CD1c-positive myeloid dendritic cell (primary cell): ENCODE data around the gene WIPI1.
"Not testable (repeated sequence)": the region's sequence is repeated elsewhere in the genome, so short reads cannot be mapped to it uniquely, and the experiment has no call there.

Experiments used
- DNase-seq: peaks from one replicate; pipeline ENCODE4 v3.0.0-alpha.2; 2016; ENCODE audit errors: extremely low spot score

The WIPI1 gene

GRCh38 chr17:68383443-68384321, 73.6 kb downstream of the WIPI1 start:
- DNase-seq, result peak; percentile 80

- no peak for DNase-seq
These were observed 74.2 kb downstream of the WIPI1 start for GRCh38 chr17:68383120-68383442.

- no peak for DNase-seq
These were observed 74.7 kb downstream of the WIPI1 start for GRCh38 chr17:68382582-68383085.

- DNase-seq, result peak; percentile 96
These were observed 76.0 kb downstream of the WIPI1 start for GRCh38 chr17:68381076-68381900.

GRCh38 chr17:68379692-68380677, 77.3 kb downstream of the WIPI1 start:
- DNase-seq, result no peak

GRCh38 chr17:68379177-68379510, 78.2 kb downstream of the WIPI1 start:
- DNase-seq, result no peak

GRCh38 chr17:68378268-68379176, 78.8 kb downstream of the WIPI1 start:
- DNase-seq, result peak; percentile 92

- DNase-seq, result no peak
These were observed 79.5 kb downstream of the WIPI1 start for GRCh38 chr17:68377771-68378267.

- DNase-seq, result not testable (repeated sequence)
These were observed 81.1 kb downstream of the WIPI1 start for GRCh38 chr17:68376178-68376577.

- no peak for DNase-seq
These were observed 81.7 kb downstream of the WIPI1 start for GRCh38 chr17:68375566-68375965.
